Measurements from ENCODE around the gene UBL4B. TPM values are rescaled to one million over a fixed set of nuclear protein-coding genes. Genes with fewer than 3 reads are reported as not detected.
"Not testable (repeated sequence)": the region's sequence is repeated elsewhere in the genome, so short reads cannot be mapped to it uniquely, and the experiment has no call there.

The UBL4B gene
- not detected in 2 replicates for total RNA-seq

DNA sequence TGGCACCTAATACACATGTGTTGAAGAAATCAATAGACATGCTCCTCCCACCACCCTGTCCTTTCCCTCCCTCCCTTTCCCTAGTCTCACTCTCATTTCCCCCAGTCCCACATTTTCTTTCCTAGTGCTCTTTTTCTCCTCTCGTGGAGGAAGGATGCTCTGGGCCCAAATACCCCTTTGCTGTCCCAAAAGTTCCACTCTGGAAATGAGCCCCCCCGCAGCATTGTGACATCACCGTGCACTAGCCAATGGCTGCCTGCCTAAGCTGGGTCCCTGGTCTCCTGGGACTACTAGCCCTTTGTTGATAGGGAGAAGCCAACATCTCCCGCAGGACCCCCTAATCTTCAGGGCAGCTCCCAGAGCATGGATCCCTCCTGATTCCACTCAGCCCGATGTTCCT is at the start of gene UBL4B:
TSS of gene UBL4B (plus strand) at position 301 of the 400 bp plus-strand sequence. CDS start at position 393, 92 bp downstream.
- no peak for DNase-seq (ENCODE audit: extremely low read depth, low read depth, low spot score)

- DNase-seq (ENCODE audit: extremely low read depth, low read depth, low spot score): no peak
Observed at GRCh38 chr1:110062612-110063011, 49.6 kb upstream of the UBL4B start.

GRCh38 chr1:110063781-110064180 is 48.5 kb upstream of the UBL4B start:
- no peak for DNase-seq (ENCODE audit: extremely low read depth, low read depth, low spot score)

DNA sequence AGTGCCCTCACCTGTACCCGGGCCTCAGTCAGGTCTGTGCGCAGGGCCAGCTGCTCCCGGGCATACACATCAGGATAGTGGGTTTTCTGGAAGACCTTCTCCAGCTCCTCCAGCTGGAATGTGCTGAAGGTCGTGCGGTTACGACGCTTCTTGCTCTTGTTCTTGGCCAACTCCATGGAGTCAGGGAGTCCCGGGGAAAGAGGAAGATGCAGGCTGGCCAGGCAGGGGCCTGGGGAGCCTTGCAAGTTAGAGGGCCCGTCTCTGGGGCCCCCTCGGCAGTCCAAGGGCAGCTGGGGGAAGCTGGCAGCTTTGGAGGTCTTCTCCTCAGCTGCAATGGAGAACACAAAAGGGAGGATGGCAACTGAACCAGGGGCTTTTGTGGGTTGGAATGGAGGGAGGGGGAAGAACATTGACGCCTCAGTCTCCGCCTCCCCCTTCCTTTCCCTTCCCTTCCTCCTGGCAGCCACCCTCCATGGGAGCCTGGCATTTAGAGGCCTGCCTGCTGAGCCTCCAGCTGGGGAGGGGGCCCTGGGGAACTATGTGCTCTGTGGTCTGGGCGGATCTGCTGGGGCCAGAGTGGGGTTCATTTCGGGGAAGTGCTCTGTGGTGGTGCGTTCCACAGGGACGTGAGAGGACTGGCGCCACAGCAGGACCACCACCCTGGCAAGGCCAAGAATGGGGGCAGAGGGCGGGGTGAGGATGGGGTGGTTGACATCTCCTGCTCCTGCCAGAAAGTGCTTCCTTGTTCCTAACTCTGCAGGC is 47.5 kb upstream of the UBL4B start:
- no peak for DNase-seq (ENCODE audit: extremely low read depth, low read depth, low spot score)

- no peak for DNase-seq (ENCODE audit: extremely low read depth, low read depth, low spot score)
Observed at GRCh38 chr1:110065841-110066240, 46.4 kb upstream of the UBL4B start.

DNA sequence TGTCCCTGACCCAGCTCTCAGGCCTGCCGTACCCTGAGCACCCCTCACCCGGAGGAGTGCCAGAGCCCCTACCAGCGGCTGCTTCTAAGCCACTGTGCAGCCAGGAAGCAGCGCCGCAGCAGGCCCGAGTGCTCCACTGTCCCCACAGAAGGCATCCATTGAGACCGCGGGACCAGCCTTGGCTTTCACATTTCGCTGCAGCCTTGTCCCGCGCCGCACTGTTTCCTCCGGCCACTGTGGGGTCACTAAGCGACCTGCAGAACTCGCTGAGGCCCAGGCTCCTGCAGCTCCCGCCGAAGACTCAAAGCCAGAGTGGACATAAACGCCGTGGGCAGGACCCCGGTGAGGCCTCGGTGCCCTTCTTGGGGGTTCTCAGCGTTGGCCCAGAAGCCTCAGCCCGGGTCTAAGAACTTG is 44.8 kb upstream of the UBL4B start:
- no peak for DNase-seq (ENCODE audit: extremely low read depth, low read depth, low spot score)

DNA sequence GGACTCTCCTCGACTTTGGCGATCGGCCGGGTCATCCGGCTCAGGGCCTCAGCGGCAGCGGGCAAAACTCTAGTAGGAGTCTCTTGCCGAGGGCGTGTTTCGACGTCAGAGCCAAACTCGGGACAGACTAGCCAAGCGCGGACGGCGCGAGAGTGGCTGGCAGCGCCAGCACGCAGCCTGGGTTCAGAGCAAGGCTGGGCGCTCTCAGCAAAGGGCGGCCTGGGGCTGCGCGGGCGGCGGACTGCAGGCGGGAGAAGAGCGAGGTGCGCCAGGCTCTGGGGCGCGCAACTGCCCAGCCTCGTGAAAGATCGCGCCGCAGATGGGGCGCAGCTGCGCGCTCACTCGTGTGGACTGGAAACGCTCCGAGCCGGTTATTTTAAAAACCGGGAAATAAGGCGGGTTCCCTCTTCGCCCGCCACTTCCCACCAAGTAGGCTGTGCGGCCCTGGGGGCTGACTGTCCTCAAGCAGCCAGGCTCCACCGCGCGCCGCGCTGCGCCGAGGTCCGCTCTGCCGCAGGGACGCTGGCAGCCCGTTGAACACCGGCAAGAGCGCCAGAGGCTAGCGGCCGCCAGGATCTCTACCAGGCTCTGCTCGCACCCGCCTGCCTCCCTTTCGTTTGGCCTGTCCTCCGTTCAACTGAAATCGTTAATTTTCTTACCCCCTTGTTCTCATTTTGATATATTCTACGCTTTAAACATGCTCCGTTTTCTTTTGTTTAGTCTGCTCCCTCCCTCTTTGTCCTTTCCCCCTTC is 44.2 kb upstream of the UBL4B start:
- no peak for DNase-seq (ENCODE audit: extremely low read depth, low read depth, low spot score)

DNA sequence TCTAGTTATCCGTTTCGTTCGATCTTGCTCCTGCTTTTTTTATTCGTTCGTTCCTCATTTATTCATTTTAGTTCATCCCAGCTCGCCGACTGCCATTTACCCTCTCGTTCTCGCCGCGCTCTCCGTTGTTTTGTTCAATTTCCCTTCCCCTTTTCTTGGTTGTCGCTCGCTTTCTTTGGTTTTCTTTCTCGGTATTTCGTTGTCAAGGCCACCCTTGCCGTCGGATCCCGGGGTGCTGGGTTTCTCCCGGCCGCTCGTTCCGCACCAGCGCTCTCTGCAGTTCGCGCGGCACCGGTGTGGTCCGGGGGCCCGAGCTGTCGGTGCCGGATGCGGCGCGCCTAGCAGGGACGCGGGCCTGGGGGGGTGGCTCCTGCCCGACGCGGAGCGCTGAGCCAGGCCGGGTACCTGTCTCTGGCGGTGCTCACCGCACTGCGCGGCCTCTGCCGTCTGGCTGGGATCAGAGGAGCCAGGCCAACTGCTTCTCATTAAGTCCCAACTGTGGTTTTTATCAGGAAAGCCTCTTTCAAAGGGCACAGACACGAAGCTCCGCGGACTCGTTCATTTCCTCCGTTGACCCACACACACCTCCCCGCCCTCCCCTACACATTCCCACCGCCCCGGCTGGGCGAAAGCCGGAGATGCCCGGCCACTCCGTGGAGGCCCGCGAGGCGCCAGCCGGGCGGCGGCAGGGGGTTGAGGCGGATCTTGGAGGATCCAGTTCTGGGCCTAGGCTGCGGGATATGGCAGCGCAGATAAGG is 43.4 kb upstream of the UBL4B start:
- no peak for DNase-seq (ENCODE audit: extremely low read depth, low read depth, low spot score)

DNA sequence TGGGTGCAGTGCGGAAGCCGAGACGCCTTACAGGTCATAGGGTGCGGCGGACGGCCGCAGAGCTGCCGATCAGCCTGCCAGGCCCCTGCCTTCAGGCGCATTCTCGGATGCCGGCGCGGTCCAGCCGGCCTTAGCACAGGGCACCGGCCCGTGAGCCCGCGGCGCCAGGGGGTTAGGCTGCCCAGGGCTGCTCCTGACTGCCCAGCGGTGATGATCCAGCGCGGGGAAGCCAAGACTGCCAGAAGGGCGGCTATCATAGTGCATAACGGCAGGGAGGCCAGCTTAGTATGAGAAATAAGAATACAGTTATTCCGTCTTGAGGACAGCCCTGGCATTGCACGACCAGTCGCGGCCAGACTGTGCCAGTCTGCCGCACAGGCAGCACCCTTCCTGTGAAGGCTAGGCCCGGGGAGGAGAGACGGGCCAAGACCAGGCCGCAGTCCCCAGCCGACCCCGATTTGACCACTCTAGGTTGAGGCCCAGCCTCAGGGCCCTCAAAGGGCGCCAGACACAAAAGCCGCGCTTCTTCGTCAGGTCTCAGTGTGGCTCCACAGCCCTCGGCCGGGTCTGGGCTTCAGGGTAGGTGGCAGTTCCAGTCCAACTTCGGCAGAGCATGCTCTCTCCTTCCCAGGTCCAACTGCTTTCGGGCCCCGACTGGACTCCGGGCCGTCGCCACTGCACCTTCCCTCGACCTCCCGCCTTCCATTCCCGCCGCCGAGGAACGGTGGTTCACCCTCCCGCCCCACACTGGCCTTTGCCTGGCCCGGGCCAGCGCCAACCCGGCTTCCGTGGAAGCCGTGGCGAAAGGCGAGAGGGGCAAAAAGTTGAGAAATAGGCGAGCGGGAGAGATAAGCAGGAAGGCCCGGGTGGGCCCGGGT is 42.6 kb upstream of the UBL4B start:
- DNase-seq (ENCODE audit: extremely low read depth, low read depth, low spot score): no peak

DNA sequence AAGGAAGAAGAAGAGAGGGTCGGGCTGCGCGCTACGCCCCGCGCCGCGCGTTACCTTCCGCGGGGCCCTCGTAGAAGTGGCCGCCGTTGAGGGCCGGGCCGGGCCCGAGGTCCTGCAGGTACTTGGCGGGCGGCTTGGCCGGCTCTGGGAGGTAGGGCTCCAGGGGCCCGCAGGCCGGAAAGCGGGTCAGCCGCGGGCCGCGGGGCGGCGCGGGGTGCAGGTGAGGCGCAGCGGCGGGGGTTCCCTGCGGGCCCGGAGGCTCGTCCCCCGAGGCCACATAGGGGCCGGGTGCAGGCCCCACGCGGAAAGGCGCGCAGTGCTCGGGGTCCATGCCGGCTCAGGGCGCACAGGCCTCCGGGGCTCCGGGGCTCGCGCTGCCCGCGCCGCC is 42.0 kb upstream of the UBL4B start:
- DNase-seq (ENCODE audit: extremely low read depth, low read depth, low spot score): no peak

DNA sequence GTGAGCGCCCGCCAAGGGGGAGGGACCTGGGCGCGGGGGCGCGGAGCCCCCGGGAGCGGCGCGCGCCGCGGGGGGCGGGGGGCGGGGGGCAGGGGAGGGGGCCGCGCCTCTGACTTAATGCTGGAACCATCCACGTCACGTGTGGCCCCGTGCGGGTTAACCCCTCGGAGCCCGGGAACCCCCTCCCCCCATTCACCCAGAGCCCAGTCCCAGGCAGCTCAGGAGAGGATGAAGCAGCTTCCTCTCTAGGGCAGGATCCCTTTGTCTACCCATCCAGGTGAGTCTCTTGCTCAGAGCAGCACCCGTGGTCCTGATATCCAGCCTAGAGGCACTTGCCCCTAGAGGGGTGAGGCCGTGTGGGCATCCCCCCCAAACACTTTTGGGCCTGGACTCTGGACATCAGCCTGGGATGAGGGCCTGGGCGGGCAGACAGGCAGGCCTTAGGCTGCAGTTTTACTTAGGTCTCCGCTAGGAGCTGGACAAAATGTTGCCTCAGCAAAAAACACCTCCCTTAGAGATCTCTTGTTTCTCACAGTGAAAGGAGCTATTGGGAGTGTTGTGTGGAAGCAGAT is 41.5 kb upstream of the UBL4B start, which contains the start of gene ALX3:
TSS of gene ALX3 (minus strand) at position 2 of the 572 bp plus-strand sequence. CDS start 60 bp downstream, outside the sequence.
- DNase-seq (ENCODE audit: extremely low read depth, low read depth, low spot score): no peak

DNA sequence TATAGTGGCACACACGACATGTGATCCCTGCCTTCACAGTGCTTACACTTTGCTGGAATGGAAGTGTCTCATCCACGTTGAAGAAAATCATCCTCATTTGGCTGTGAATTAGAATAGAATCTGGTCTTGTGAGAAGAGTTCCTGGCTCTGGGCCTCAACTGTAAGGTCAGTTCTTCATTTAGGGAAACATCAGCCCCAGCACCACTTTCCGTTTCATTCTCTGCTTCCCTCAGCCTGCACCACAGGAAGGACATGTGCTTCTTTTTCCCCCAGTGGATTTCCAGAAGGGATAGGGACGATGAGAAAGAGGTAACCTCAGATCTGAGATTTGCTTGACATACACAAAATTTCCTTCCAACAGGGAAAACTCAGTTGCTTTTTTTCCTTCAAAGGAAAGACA is 38.1 kb upstream of the UBL4B start:
- no peak for DNase-seq (ENCODE audit: extremely low read depth, low read depth, low spot score)

DNA sequence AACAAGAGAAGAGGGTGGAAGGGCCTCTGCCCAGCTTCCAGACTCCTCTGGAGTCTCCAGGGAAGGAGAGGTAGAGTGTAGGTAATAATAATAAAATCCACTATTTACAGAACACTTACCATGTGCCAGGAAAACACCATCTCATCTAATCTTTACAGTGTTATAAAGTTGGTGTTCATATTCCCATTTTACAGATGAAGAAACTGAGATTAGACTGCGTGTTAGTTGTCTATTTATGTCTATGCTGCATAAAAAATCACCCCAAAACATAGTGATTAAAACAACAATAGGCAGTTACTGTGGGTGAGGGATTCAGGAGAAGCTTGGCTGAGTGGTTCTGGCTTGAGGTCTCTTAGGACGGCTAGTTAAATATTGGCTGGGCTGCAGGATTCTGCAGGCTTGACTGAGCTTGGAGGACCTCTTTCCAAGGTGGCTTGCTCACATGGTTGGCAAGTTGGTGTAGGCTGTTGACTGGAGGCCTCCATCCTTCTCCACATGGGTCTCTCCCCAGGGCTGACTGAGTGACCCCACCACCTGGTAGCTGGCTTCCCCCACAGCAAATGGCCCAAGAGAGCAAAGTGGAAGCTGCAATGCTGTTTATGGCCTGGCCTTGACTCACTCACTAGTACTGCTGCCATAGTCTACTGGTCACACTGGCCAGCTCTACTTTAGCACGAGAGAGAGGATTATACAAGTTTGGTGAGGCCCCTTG is 35.3 kb upstream of the UBL4B start:
- DNase-seq (ENCODE audit: extremely low read depth, low read depth, low spot score): no peak

DNA sequence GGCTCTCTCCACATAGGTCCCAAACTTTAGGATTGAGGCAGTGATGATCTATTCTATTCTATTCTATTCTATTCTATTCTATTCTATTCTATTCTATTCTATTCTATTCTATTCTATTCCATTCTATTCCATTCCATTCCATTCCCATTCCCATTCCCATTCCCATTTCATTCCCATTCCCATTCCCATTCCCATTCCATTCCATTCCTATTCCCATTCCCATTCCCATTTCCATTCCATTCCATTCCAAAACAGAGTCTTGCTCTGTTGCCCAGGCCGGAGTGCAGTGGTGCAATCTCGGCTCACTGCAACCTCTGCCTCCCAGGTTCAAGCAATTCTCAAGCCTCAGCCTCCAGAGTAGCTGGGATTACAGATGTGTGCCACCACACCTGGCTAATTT is 32.2 kb upstream of the UBL4B start:
- not testable (repeated sequence) for DNase-seq (ENCODE audit: extremely low read depth, low read depth, low spot score)

DNA sequence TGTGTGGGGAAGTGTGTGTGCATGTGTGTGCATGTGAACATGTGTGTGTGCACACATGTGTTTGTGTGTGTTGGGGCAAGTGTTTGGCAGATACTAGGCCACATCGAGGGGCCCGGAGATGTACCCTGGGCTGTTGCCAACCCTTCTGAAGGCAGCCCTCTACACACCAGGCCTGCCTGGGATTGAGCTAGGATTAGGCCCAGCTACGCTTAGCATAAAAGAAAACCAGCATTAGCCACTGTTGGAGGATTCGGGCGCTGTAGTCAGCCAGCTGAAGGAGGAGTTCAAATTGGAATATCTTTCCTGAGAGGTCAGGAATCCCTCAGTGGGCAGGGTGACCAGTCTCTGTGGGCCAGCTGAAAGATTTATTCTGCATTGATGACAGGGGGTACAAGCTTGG is 31.2 kb upstream of the UBL4B start:
- DNase-seq (ENCODE audit: extremely low read depth, low read depth, low spot score): no peak

- no peak for DNase-seq (ENCODE audit: extremely low read depth, low read depth, low spot score)
Observed at GRCh38 chr1:110082477-110082876, 29.8 kb upstream of the UBL4B start.

DNA sequence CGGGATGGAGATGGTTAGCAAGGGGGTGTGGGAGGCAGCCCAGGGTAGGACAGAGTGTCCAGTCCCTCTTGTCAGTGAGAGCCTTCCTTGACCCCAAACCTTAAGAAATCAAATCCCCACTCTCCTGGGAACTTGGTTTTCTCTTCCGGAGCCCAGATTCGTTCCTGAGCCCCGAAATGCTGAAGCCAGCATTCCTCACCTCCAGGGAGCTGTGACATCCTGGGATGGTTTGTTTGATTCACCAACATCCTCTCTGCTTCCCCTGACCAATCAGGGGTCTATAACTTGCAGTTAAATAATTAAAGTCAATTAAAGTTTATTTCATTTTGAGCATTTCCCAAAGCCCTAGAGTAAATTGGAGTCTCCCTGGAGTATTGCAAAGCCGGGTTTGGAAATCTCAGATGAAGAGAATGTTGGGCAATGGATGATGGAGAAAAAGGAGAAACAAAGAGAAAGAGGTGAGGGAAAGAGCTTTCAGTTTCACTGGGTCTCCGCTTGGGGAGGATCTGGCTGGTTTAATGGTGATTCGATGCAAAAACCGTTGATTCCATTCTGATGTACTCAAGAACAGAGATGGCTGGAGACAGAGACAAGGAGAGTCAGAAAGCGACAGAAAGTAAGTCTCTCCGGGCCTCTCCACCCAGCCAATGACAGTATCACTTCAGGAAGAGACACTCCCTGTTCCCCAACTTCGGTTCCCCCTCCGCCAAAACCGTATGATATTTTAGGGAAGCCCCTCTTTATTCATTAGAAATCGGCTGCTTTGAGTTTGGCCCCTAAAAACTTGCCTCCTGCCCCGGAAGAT is 29.0 kb upstream of the UBL4B start:
- DNase-seq (ENCODE audit: extremely low read depth, low read depth, low spot score): no peak

DNA sequence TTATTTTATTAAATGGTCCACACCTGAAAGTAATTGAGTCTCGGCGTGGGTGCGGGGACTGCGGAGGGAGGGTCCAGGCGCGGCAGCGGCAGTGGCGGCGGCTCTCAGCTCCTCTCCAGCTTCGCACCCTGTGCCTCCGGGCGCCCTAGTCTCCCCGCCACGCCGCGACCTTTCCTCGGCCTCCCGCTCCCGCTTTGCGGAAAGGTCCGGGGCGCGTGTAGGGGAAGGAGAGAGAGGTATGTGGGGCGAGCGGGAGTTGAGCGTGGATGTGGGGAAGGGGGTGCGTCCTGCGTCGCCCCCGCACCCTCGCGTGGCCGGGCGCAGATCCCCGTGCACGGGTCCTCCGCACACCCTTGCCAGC is 28.4 kb upstream of the UBL4B start:
- DNase-seq (ENCODE audit: extremely low read depth, low read depth, low spot score): no peak
